ENCODE data around the gene DNMT1.

GRCh38 chr19:10083911-10084310 is 110.8 kb downstream of the DNMT1 start:
- TF ChIP-seq, protein P1, sequence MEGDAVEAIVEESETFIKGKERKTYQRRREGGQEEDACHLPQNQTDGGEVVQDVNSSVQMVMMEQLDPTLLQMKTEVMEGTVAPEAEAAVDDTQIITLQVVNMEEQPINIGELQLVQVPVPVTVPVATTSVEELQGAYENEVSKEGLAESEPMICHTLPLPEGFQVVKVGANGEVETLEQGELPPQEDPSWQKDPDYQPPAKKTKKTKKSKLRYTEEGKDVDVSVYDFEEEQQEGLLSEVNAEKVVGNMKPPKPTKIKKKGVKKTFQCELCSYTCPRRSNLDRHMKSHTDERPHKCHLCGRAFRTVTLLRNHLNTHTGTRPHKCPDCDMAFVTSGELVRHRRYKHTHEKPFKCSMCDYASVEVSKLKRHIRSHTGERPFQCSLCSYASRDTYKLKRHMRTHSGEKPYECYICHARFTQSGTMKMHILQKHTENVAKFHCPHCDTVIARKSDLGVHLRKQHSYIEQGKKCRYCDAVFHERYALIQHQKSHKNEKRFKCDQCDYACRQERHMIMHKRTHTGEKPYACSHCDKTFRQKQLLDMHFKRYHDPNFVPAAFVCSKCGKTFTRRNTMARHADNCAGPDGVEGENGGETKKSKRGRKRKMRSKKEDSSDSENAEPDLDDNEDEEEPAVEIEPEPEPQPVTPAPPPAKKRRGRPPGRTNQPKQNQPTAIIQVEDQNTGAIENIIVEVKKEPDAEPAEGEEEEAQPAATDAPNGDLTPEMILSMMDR (IDR thresholded peaks at IDR 0.05; ENCODE audit: low read length) = no peak
- no peak for TF ChIP-seq EZH2 (optimal IDR thresholded peaks at IDR 0.05; ENCODE audit: low read depth, low read length)

Data from MM.1S (cell line).